ENCODE results near the gene CEP295NL. TPM values are rescaled to one million over a fixed set of nuclear protein-coding genes. Genes with fewer than 3 reads are reported as not detected.

Gene CEP295NL
- total RNA-seq, 1 donor from 2014 or later: 1.6 TPM

DNA sequence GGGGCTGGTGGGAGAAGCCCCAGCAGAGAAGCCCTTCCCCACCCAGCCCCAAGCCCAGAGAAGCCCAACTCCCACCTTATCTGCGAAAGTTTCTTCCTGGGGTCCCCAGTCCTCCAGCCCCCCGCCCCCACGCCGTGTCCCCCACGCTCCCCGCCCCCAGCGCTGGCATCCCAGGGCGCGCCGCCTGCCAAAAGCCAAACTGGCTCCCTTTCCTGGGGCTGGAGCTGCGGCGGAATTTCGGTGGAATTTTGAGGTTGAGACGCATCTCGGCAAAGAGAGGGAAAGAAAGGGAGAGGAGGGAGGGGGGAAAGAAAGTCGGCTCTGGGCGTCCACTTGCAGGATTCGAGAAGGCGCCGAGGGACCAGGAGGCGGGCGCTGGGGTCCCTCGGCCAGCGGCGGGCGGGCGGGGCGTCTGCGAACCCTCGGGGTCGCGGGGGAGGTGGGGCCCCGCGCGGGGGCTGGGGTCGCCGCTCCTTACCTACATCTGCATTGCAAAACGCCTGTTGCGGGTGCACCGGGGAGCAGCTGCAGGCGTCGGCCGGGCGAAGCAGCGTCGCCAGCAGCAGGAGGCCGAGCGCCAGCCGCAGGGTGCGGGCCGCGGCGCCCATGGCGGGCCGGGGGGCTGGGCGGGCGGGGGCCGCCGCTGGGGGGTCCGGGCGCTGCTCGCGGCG is 21.6 kb upstream of the CEP295NL start:
- Histone ChIP-seq H2AFZ (ENCODE audit: low read depth, low read length) (no peak overlapping the region), H3K27ac (ENCODE audit: low read depth, low read length) (peak overlapping the region; percentile 61), H3K27me3 (ENCODE audit: insufficient read depth, low read length) (no peaks in the 10 kb centered on the region), H3K9me3 (ENCODE audit: insufficient read depth, low read depth, low read length) (no peaks in the 10 kb centered on the region), H3K9ac (ENCODE audit: low read length) (peak overlapping the region; percentile 83), H3K79me2 (ENCODE audit: insufficient read depth, low read length) (peaks cover 50% of the 10 kb centered on the region), H3K4me1 (ENCODE audit: insufficient read depth, low read length) (peaks cover 41% of the 10 kb centered on the region), H3K4me2 (ENCODE audit: low read length) (peak overlapping the region; percentile 100), H3K4me3 (ENCODE audit: insufficient read depth, low read depth, low read length) (peak overlapping the region; percentile 85), H4K20me1 (ENCODE audit: insufficient read depth, low read length) (peaks cover 46% of the 10 kb centered on the region), H3K36me3 (ENCODE audit: insufficient read depth, low read length) (no peaks in the 10 kb centered on the region)
- DNase-seq (ENCODE audit: low read depth) (no peak), FAIRE-seq (no peak)
- Mint-ChIP-seq H3K27me3 (ENCODE audit: low read depth, unreplicated experiment) (peaks cover 10% of the 10 kb centered on the region), H3K9me3 (ENCODE audit: unreplicated experiment) (no peaks in the 10 kb centered on the region), H3K27ac (ENCODE audit: unreplicated experiment) (no peak overlapping the region), H3K36me3 (ENCODE audit: low read depth, unreplicated experiment) (peaks cover 4% of the 10 kb centered on the region), H3K4me3 (ENCODE audit: unreplicated experiment) (peak overlapping the region; percentile 83), H3K4me1 (ENCODE audit: low read depth, unreplicated experiment) (peaks cover 13% of the 10 kb centered on the region)
- no peak for TF ChIP-seq EZH2 (IDR thresholded peaks at IDR 0.05; ENCODE audit: insufficient read depth, low read length)
- TF ChIP-seq, protein P1, sequence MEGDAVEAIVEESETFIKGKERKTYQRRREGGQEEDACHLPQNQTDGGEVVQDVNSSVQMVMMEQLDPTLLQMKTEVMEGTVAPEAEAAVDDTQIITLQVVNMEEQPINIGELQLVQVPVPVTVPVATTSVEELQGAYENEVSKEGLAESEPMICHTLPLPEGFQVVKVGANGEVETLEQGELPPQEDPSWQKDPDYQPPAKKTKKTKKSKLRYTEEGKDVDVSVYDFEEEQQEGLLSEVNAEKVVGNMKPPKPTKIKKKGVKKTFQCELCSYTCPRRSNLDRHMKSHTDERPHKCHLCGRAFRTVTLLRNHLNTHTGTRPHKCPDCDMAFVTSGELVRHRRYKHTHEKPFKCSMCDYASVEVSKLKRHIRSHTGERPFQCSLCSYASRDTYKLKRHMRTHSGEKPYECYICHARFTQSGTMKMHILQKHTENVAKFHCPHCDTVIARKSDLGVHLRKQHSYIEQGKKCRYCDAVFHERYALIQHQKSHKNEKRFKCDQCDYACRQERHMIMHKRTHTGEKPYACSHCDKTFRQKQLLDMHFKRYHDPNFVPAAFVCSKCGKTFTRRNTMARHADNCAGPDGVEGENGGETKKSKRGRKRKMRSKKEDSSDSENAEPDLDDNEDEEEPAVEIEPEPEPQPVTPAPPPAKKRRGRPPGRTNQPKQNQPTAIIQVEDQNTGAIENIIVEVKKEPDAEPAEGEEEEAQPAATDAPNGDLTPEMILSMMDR (IDR thresholded peaks at IDR 0.05; ENCODE audit: insufficient read depth, low read depth, low read length): no peak

DNA sequence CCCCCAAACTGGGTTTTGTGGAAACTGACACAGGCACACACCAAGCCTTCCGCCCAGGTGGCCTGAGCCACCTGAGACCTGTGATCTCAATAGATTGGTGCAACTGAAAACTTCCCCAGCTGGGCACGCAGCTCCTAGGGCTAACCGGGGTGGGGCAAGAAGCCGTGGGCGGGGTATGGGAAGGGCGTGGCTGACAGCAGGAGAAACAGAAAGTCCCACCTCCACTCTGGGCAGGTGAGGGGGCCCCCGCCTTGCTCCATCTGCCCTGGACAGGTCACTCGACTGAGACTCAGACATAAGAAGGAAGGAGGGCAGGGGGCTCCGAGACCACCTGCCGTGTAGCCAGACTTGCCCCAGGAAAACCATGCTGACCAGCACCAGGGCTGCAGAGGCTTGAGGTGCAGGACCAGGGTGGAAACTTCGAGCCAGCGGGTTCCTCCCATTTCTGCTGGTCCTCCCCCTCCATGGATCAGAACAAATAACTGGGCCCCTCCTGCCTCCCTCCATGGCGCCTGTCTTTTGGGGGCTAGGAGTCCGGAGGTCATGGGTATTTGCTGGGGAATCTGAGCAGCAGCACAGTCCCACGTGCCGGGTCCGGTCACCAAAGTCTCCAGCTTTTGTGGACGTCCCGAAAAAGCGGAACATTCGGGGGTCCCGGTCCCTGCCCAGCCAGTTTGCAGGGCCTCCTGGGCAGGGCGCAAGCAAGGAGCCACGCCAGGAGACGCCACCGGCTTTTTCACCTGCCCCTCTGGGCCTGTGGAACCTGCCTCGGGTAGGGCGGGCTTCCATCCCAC is 20.9 kb upstream of the CEP295NL start:
- H3K4me1 ChIP-seq (ENCODE audit: insufficient read depth, low read length): peaks cover 41% of the 10 kb centered on the region
- Mint-ChIP-seq H3K27ac (ENCODE audit: unreplicated experiment) (peak overlapping the region; percentile 53), H3K36me3 (ENCODE audit: low read depth, unreplicated experiment) (peaks cover 4% of the 10 kb centered on the region), H3K9me3 (ENCODE audit: unreplicated experiment) (no peaks in the 10 kb centered on the region), H3K27me3 (ENCODE audit: low read depth, unreplicated experiment) (peaks cover 6% of the 10 kb centered on the region), H3K4me3 (ENCODE audit: unreplicated experiment) (peak overlapping the region; percentile 83), H3K4me1 (ENCODE audit: low read depth, unreplicated experiment) (peaks cover 13% of the 10 kb centered on the region)
- DNase-seq (ENCODE audit: low read depth) (no peak), FAIRE-seq (no peak)
- H3K27me3 ChIP-seq (ENCODE audit: insufficient read depth, low read length): no peaks in the 10 kb centered on the region
- peaks cover 58% of the 10 kb centered on the region for H3K79me2 ChIP-seq (ENCODE audit: insufficient read depth, low read length)
- TF ChIP-seq, protein P1 (IDR thresholded peaks at IDR 0.05; ENCODE audit: insufficient read depth, low read depth, low read length): no peak
- no peak for TF ChIP-seq EZH2 (IDR thresholded peaks at IDR 0.05; ENCODE audit: insufficient read depth, low read length)
- no peaks in the 10 kb centered on the region for H3K36me3 ChIP-seq (ENCODE audit: insufficient read depth, low read length)
- H3K4me2 ChIP-seq (ENCODE audit: low read length): peak overlapping the region; percentile 100
- no peak overlapping the region for H2AFZ ChIP-seq (ENCODE audit: low read depth, low read length)
- H4K20me1 ChIP-seq (ENCODE audit: insufficient read depth, low read length): peaks cover 54% of the 10 kb centered on the region
- H3K4me3 ChIP-seq (ENCODE audit: insufficient read depth, low read depth, low read length): peak overlapping the region; percentile 85
- peak overlapping the region; percentile 61 for H3K27ac ChIP-seq (ENCODE audit: low read depth, low read length)
- H3K9me3 ChIP-seq (ENCODE audit: insufficient read depth, low read depth, low read length): no peaks in the 10 kb centered on the region
- peak overlapping the region; percentile 83 for H3K9ac ChIP-seq (ENCODE audit: low read length)
